IMR-90 (cell line): ENCODE results near the gene MAPRE3. TPM values are rescaled to one million over a fixed set of nuclear protein-coding genes. Genes with fewer than 3 reads are reported as not detected.

Experiments
- ATAC-seq: fragments of 200-7000 bp; cut with Tn5 transposase; 2 replicates; pipeline ENCODE4 v1.9.1; 2020; ENCODE audit warnings: low read depth, mild to moderate bottlenecking, moderate library complexity
- BruUV-seq: library from RNA; stranded (reverse); fragments of 400-500 nt; replicated peaks from 2 replicates; lab custom pipeline; 2021; lab: Mats Ljungman, UMichigan
- CTCF ChIA-PET: fragments of 300-600 bp; formaldehyde crosslinking; extraction: SDS; loops from one replicate; lab custom pipeline; 2021; ENCODE audit warnings: antibody characterized with exemption; lab: Yijun Ruan, JAX
- POLR2A ChIA-PET: fragments of 300-600 bp; sonication (Branson Sonifier 250); formaldehyde crosslinking; loops from one replicate; lab custom pipeline; 2022; ENCODE audit warnings: antibody characterized with exemption; ENCODE audit not compliant: unreplicated experiment; lab: Charles Lee
- DNase-seq: peaks from one replicate; pipeline ENCODE4 v3.0.0; 2013
- H2AFZ ChIP-seq: replicated peaks from 2 replicates; pipeline ENCODE3; 2013; ENCODE audit warnings: low read length, mild to moderate bottlenecking; ENCODE audit not compliant: poor library complexity
- H2AK5ac ChIP-seq: 2 replicates; pipeline ENCODE4 v1.6.1; 2013; ENCODE audit warnings: low read depth, low read length, inconsistent platforms
- H2AK9ac ChIP-seq: replicated peaks from 2 replicates; pipeline ENCODE3; 2013; ENCODE audit warnings: mild to moderate bottlenecking, low read depth, low read length, moderate library complexity; ENCODE audit not compliant: poor library complexity
- H2BK120ac ChIP-seq: 2 replicates; pipeline ENCODE4 v1.6.1; 2013; ENCODE audit warnings: low read depth, low read length, inconsistent platforms
- H2BK15ac ChIP-seq: 3 replicates; pipeline ENCODE4 v1.6.1; 2013; ENCODE audit warnings: low read depth, low read length, inconsistent platforms
- H2BK20ac ChIP-seq: 2 replicates; pipeline ENCODE4 v1.6.1; 2013; ENCODE audit warnings: low read depth, mild to moderate bottlenecking, inconsistent platforms, low read length, moderate library complexity
- H2BK5ac ChIP-seq: 2 replicates; pipeline ENCODE4 v1.6.1; 2013; ENCODE audit warnings: mild to moderate bottlenecking, low read depth, low read length, inconsistent platforms; ENCODE audit not compliant: poor library complexity, severe bottlenecking
- H3K14ac ChIP-seq: replicated peaks from 2 replicates; pipeline ENCODE4 v1.6.1; 2013; ENCODE audit warnings: low read depth, low read length, inconsistent platforms
- H3K18ac ChIP-seq: 2 replicates; pipeline ENCODE4 v1.6.1; 2013; ENCODE audit warnings: low read depth, low read length, control low read depth
- H3K23ac ChIP-seq: 2 replicates; pipeline ENCODE4 v1.6.1; 2013; ENCODE audit warnings: low read depth, low read length, inconsistent platforms
- H3K27ac ChIP-seq: 2 replicates; pipeline ENCODE4 v1.5.1; 2013; ENCODE audit warnings: mild to moderate bottlenecking, control low read depth, low read length; ENCODE audit not compliant: insufficient read depth
- H3K27me3 ChIP-seq: 2 replicates; pipeline ENCODE4 v1.6.1; 2013; ENCODE audit warnings: low read length; ENCODE audit not compliant: control insufficient read depth, insufficient read depth
- H3K36me3 ChIP-seq: 2 replicates; pipeline ENCODE4 v1.6.1; 2013; ENCODE audit warnings: low read length, mixed read lengths; ENCODE audit not compliant: control insufficient read depth, insufficient read depth
- H3K4ac ChIP-seq: 2 replicates; pipeline ENCODE4 v1.6.1; 2013; ENCODE audit warnings: low read depth, low read length, inconsistent platforms
- H3K4me1 ChIP-seq: 2 replicates; pipeline ENCODE4 v1.6.1; 2013; ENCODE audit warnings: low read length, mixed read lengths; ENCODE audit not compliant: control insufficient read depth, insufficient read depth
- H3K4me2 ChIP-seq: 2 replicates; pipeline ENCODE4 v1.6.1; 2013; ENCODE audit warnings: low read depth, mild to moderate bottlenecking, control low read depth, low read length, moderate library complexity
- H3K4me3 ChIP-seq: 2 replicates; pipeline ENCODE4 v1.5.1; 2013; ENCODE audit warnings: low read depth, mild to moderate bottlenecking, control low read depth, low read length, moderate library complexity; ENCODE audit not compliant: insufficient read depth
- H3K56ac ChIP-seq: 2 replicates; pipeline ENCODE4 v1.6.1; 2013; ENCODE audit warnings: low read length, inconsistent platforms; ENCODE audit not compliant: insufficient read depth; ENCODE audit errors: extremely low read depth
- H3K79me1 ChIP-seq, 2 experiments: 2 replicates each; pipeline ENCODE4 v1.6.1; 2013; ENCODE audit warnings: low read length in 2 of 2, inconsistent platforms in 1 of 2, low read depth in 1 of 2
- H3K9ac ChIP-seq: 2 replicates; pipeline ENCODE4 v1.6.1; 2013; ENCODE audit warnings: low read depth, low read length, control low read depth
- H3K9me1 ChIP-seq: 2 replicates; pipeline ENCODE4 v1.6.1; 2013; ENCODE audit warnings: low read length, inconsistent platforms; ENCODE audit not compliant: insufficient read depth
- H3K9me3 ChIP-seq: 2 replicates; pipeline ENCODE4 v1.6.1; 2013; ENCODE audit warnings: low read length; ENCODE audit not compliant: control insufficient read depth, insufficient read depth
- H4K20me1 ChIP-seq: 2 replicates; pipeline ENCODE4 v1.6.1; 2013; ENCODE audit warnings: low read length, inconsistent platforms; ENCODE audit not compliant: insufficient read depth
- H4K5ac ChIP-seq: 2 replicates; pipeline ENCODE4 v1.6.1; 2013; ENCODE audit warnings: mild to moderate bottlenecking, low read depth, low read length, control low read depth
- H4K8ac ChIP-seq, 2 experiments: 2 replicates each; pipeline ENCODE4 v1.6.1; 2013; ENCODE audit warnings: low read depth in 2 of 2, low read length in 2 of 2, control low read depth in 1 of 2, inconsistent platforms in 1 of 2
- H4K91ac ChIP-seq: 2 replicates; pipeline ENCODE4 v1.6.1; 2013; ENCODE audit warnings: low read depth, low read length, inconsistent platforms; ENCODE audit not compliant: insufficient read depth
- BHLHE40 ChIP-seq: fragments of 150-350 bp; IDR thresholded peaks from 2 replicates; pipeline ENCODE4 v1.6.1; 2016; ENCODE audit warnings: mild to moderate bottlenecking, low read depth, low read length
- FOS ChIP-seq: fragments of 150-350 bp; IDR thresholded peaks from 2 replicates; pipeline ENCODE4 v1.6.1; 2016; ENCODE audit warnings: low read depth, low read length
- MAFK ChIP-seq: IDR thresholded peaks from 2 replicates; pipeline ENCODE4 v1.6.1; 2012; ENCODE audit warnings: low read depth, low read length, improper control_type of control experiment
- MXI1 ChIP-seq: IDR thresholded peaks from 2 replicates; pipeline ENCODE4 v1.6.1; 2012; ENCODE audit warnings: low read depth, mild to moderate bottlenecking, low read length, moderate library complexity, borderline replicate concordance
- NFE2L2 ChIP-seq: fragments of 150-350 bp; IDR thresholded peaks from 2 replicates; pipeline ENCODE4 v1.6.1; 2016; ENCODE audit warnings: low read depth, mild to moderate bottlenecking, low read length
- POLR2A ChIP-seq: IDR thresholded peaks from 2 replicates; pipeline ENCODE4 v1.6.1; 2012; ENCODE audit warnings: mild to moderate bottlenecking, low read depth, low read length
- RAD21 ChIP-seq: IDR thresholded peaks from 2 replicates; pipeline ENCODE4 v1.6.1; 2012; ENCODE audit warnings: low read length, improper control_type of control experiment
- RCOR1 ChIP-seq: IDR thresholded peaks from 2 replicates; pipeline ENCODE4 v1.6.1; 2012; ENCODE audit warnings: mild to moderate bottlenecking, low read length, improper control_type of control experiment; ENCODE audit not compliant: insufficient replicate concordance
- SMC3 ChIP-seq: fragments of 150-350 bp; IDR thresholded peaks from 2 replicates; pipeline ENCODE4 v1.6.1; 2016; ENCODE audit warnings: low read depth, mild to moderate bottlenecking, antibody characterized with exemption, low read length, moderate library complexity
- WGBS, 2 experiments: methylation state at CpG; one replicate each; pipeline versions ENCODE4 v1.1.5 to v1.1.7; 2013; ENCODE audit warnings: missing lambda C conversion rate in 2 of 2; ENCODE audit not compliant: insufficient read length in 1 of 2; ENCODE audit errors: extremely low coverage in 2 of 2; 5-methylcytosine and 5-hydroxymethylcytosine counted together
- dilution Hi-C: fragments of 300-500 bp; cut with HindIII; formaldehyde crosslinking; loops from one replicate; pipeline ENCODE4 v1.14.3; 2018; ENCODE audit warnings: low sequenced_read_pairs; ENCODE audit not compliant: unreplicated experiment
- in situ Hi-C: fragments of 300-500 bp; cut with MboI; formaldehyde crosslinking; loops from 3 replicates; pipeline ENCODE4 v1.14.3; 2019; ENCODE audit warnings: low sequenced_read_pairs, inconsistent platforms, mixed read lengths
- intact Hi-C: fragments of 100-400 bp; cut with micrococcal nuclease; formaldehyde crosslinking; loops from 2 replicates; pipeline ENCODE4 v1.10.0; 2022
- polyA plus RNA-seq, 3 experiments: library from polyadenylated mRNA; depleted of rRNA; stranded (reverse); fragments of >200 nt; gene quantifications; 2 replicates each; pipeline ENCODE4 v1.2.3, GENCODE V29; 2012; ENCODE audit warnings: low replicate concordance in 1 of 3
- total RNA-seq: library from RNA; depleted of rRNA; stranded (reverse); fragments of >200 nt; gene quantifications from 2 replicates; pipeline ENCODE4 v1.2.3, GENCODE V29; 2012
- TF ChIP-seq, protein P1 (sequence below): fragments of 150-350 bp; IDR thresholded peaks from 2 replicates; pipeline ENCODE4 v1.6.1; 2016; ENCODE audit warnings: low read depth, mild to moderate bottlenecking, low read length, moderate library complexity, borderline replicate concordance
- TF ChIP-seq, protein P2 (sequence below): fragments of 150-350 bp; IDR thresholded peaks from 2 replicates; pipeline ENCODE4 v1.6.1; 2017; ENCODE audit warnings: mild to moderate bottlenecking, antibody characterized with exemption, low read length, low read depth

MAPRE3 gene
- total and polyA plus RNA-seq, 2 of the 4 experiments (the other 2 are of a cell fraction) = 1.8 to 20.3 TPM

DNA sequence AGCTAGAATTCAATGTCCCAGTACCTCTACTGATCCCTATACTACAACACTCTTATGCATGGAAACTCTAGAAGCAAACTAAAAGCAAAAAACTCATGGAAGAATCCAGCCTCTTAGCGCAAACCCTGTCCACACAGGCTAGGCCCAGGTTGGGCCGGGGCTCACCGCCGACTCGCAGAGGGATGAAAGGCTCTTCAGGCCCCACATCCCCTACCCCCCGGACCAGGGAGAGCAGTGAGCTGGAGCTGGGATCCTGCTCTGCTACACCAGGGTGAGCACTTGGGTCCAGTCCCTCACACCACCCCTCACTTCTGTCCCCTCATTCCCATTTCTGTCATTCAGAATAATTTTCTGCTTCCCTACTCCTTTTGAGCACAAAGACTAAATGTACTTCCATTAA, 99.0 kb downstream of the MAPRE3 start:
- Histone ChIP-seq H3K9me1 (peaks cover 23% of the 10 kb centered on the region), H3K9ac (peak overlapping the region; percentile 20; the same call in 1 of the 2 replicates), H2BK120ac (no peak overlapping the region), H2AK9ac (no peak overlapping the region), H4K5ac (no peak overlapping the region), H3K4me2 (peak overlapping the region; percentile 51; the same call in 1 of the 2 replicates), H4K8ac (no peak overlapping the region), H2BK20ac (no peak overlapping the region), H3K18ac (no peak overlapping the region), H3K4me1 (peaks cover 27% of the 10 kb centered on the region), H2AFZ (no peak overlapping the region), H3K27me3 (no peaks in the 10 kb centered on the region), H3K27ac (0 out of 2 replicates have a peak overlapping the region, but pooled peaks have one; percentile 1), H3K4me3 (no peak overlapping the region), H2BK15ac (no peak overlapping the region), H3K23ac (peak overlapping the region; percentile 45; the same call in 1 of the 2 replicates), H4K91ac (no peak overlapping the region), H3K56ac (no peak overlapping the region), H3K36me3 (peaks cover 33% of the 10 kb centered on the region), H3K9me3 (no peaks in the 10 kb centered on the region), H3K14ac (no peak overlapping the region), H3K79me1 (peaks cover 45 to 62% of the 10 kb centered on the region in 2 experiments), H2BK5ac (no peak overlapping the region), H2AK5ac (no peak overlapping the region), H3K4ac (no peak overlapping the region; the same call in 1 of the 2 replicates), H4K20me1 (peaks cover 20% of the 10 kb centered on the region)
- DNase-seq (no peak), ATAC-seq (no peak)
- in situ Hi-C loops = no loop called here
- intact Hi-C loops = no loop called here
- WGBS, 2 experiments = no CpG with 5 or more reads among the region's 6 CpGs
- dilution Hi-C loops = no loop called here
- CTCF ChIA-PET = interaction anchor here (1.1 kb wide), 1 partner anchor 21 kb away, joined by 3 read pairs; no protein-coding TSS in a partner anchor
- no TSS peak for BruUV-seq
- POLR2A ChIA-PET = interaction anchor here (0.5 to 1.0 kb wide), 2 partner anchors 11 to 123 kb away, joined by 3 to 5 read pairs; no protein-coding TSS in a partner anchor
- TF ChIP-seq NFE2L2 = no peak
- no peak for TF ChIP-seq MXI1
- TF ChIP-seq, protein P1, sequence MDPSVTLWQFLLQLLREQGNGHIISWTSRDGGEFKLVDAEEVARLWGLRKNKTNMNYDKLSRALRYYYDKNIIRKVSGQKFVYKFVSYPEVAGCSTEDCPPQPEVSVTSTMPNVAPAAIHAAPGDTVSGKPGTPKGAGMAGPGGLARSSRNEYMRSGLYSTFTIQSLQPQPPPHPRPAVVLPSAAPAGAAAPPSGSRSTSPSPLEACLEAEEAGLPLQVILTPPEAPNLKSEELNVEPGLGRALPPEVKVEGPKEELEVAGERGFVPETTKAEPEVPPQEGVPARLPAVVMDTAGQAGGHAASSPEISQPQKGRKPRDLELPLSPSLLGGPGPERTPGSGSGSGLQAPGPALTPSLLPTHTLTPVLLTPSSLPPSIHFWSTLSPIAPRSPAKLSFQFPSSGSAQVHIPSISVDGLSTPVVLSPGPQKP = no peak
- TF ChIP-seq, protein P2, sequence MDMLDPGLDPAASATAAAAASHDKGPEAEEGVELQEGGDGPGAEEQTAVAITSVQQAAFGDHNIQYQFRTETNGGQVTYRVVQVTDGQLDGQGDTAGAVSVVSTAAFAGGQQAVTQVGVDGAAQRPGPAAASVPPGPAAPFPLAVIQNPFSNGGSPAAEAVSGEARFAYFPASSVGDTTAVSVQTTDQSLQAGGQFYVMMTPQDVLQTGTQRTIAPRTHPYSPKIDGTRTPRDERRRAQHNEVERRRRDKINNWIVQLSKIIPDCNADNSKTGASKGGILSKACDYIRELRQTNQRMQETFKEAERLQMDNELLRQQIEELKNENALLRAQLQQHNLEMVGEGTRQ = no peak
- no peak for TF ChIP-seq SMC3
- TF ChIP-seq RCOR1 = no peak
- no peak for TF ChIP-seq MAFK
- no peak for TF ChIP-seq BHLHE40
- no peak for TF ChIP-seq RAD21
- TF ChIP-seq FOS = no peak
- no peak for TF ChIP-seq POLR2A
